NCI-H2227 (cell line): ENCODE data around the gene SMIM36.
A peak's percentile ranks its signal among the peaks of the same experiment; 100 is the strongest.
"Not testable (repeated sequence)": the region's sequence is repeated elsewhere in the genome, so short reads cannot be mapped to it uniquely, and the experiment has no call there.

Experiments
- DNase-seq: peaks from one replicate; lab custom pipeline; 2025; ENCODE audit not compliant: unreplicated experiment; lab: John Stamatoyannopoulos, UW

SMIM36 gene

GRCh38 chr17:55510986-55511721, at the start of gene SMIM36:
Gene SMIM36 (minus strand): TSS chr17:55511452.
- no peak for DNase-seq

- DNase-seq = no peak
Measured at GRCh38 chr17:55555772-55556171, 44.5 kb upstream of the SMIM36 start.

GRCh38 chr17:55549140-55549539, 37.9 kb upstream of the SMIM36 start:
- no peak for DNase-seq

GRCh38 chr17:55546991-55547664, 35.9 kb upstream of the SMIM36 start:
- DNase-seq = no peak

- no peak for DNase-seq
Measured at GRCh38 chr17:55546481-55546880, 35.2 kb upstream of the SMIM36 start.

GRCh38 chr17:55545806-55546205, 34.6 kb upstream of the SMIM36 start:
- DNase-seq = no peak

GRCh38 chr17:55543709-55544108, 32.5 kb upstream of the SMIM36 start:
- no peak for DNase-seq

- DNase-seq = no peak
Measured at GRCh38 chr17:55540414-55541091, 29.3 kb upstream of the SMIM36 start.

- DNase-seq = no peak
Measured at GRCh38 chr17:55536205-55536604, 25.0 kb upstream of the SMIM36 start.

GRCh38 chr17:55533608-55534007, 22.4 kb upstream of the SMIM36 start:
- no peak for DNase-seq

- no peak for DNase-seq
Measured at GRCh38 chr17:55532670-55533069, 21.4 kb upstream of the SMIM36 start.

GRCh38 chr17:55531053-55531728, 19.9 kb upstream of the SMIM36 start:
- DNase-seq = no peak

- no peak for DNase-seq
Measured at GRCh38 chr17:55530064-55530463, 18.8 kb upstream of the SMIM36 start.

GRCh38 chr17:55527540-55528118, 16.4 kb upstream of the SMIM36 start:
- peak; percentile 69 for DNase-seq

- DNase-seq = no peak
Measured at GRCh38 chr17:55524440-55525220, 13.4 kb upstream of the SMIM36 start.

- not testable (repeated sequence) for DNase-seq
Measured at GRCh38 chr17:55523032-55523431, 11.8 kb upstream of the SMIM36 start.

GRCh38 chr17:55521186-55521585, 9.9 kb upstream of the SMIM36 start:
- no peak for DNase-seq

GRCh38 chr17:55520402-55520801, 9.2 kb upstream of the SMIM36 start:
- no peak for DNase-seq

GRCh38 chr17:55518510-55518909, 7.3 kb upstream of the SMIM36 start:
- DNase-seq = no peak

GRCh38 chr17:55513885-55514590, 2.8 kb upstream of the SMIM36 start:
- peak; percentile 82 for DNase-seq
